Measurements from ENCODE around the gene KRT6A.

The KRT6A gene

DNA sequence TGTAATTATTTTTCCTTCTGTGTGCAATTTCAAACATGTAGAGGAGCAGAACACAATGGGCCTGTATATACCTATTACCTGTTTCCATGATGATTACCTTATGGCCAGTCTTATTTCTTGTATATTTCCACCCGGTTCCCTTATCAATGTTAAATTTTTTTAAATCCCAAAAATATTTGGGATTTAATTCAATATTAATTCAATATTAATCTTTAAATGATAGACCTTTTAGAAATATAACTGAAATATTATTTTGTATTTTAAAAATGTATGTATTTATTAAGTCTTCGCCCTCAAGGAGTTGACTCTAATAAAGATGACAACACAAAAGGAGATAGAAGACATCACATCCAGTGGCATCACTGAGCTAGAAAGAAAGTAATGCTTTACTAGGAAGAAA lies 18.8 kb downstream of the KRT6A start:
- H3K27ac ChIP-seq, result no peak overlapping the region
- TF ChIP-seq ZFX (IDR thresholded peaks at IDR 0.05) (no peak), CTCF (conservative IDR thresholded peaks at IDR 0.05) (no peak)

DNA sequence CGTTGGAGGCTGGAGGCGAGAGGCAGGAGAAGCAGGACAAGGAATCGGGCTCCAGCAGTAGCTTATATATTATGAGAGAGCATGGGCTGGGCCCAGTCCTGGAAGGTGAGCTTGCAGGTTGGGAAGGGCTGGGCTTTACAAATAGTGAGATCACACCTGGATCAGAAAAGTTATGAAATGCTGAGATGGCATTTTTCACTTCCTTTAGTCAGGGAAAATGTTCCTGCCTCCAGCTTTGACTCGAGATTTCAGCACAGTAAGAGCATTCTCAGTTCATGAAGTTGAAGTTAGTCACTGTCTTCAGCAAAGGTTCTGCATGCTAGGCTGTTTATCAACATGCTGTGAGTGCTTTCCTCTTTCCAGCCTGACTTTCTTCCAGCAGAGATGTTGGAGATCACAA lies 19.3 kb downstream of the KRT6A start, which contains the start of gene KRT6C:
TSS of gene KRT6C (minus strand) at position 38 of the 400 bp plus-strand sequence. CDS start 68 bp downstream, outside the sequence.
- TF ChIP-seq ZFX (IDR thresholded peaks at IDR 0.05) (no peak), CTCF (conservative IDR thresholded peaks at IDR 0.05) (no peak)
- H3K27ac ChIP-seq, result no peak within 1 kb of the TSS; the same call in 1 of the 2 replicates

DNA sequence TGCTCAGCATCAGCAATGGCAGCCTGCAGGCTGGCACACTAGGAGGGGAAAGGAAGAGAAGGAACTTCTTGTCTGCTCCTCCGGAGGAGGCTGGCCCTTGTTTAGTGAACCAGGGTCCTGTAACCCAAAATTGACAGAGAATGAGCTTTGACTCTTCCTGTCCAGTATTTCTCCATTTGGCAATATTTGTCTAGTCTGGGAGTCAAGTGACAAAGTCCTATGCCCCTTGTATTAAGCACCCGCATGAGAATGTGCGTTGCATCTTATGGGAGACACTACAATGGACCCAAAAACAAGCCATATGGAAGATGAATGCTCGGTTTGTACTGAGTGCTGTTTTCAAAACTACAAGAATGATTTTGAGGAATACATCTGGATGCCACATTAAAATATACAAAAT lies 23.2 kb downstream of the KRT6A start:
- TF ChIP-seq ZFX (IDR thresholded peaks at IDR 0.05) (no peak), CTCF (conservative IDR thresholded peaks at IDR 0.05) (no peak)
- no peak overlapping the region for H3K27ac ChIP-seq

GRCh38 chr12:52464897-52465296 lies 28.2 kb downstream of the KRT6A start:
- H3K27ac ChIP-seq, result no peak overlapping the region
- TF ChIP-seq CTCF (conservative IDR thresholded peaks at IDR 0.05) (no peak), ZFX (IDR thresholded peaks at IDR 0.05) (no peak)

DNA sequence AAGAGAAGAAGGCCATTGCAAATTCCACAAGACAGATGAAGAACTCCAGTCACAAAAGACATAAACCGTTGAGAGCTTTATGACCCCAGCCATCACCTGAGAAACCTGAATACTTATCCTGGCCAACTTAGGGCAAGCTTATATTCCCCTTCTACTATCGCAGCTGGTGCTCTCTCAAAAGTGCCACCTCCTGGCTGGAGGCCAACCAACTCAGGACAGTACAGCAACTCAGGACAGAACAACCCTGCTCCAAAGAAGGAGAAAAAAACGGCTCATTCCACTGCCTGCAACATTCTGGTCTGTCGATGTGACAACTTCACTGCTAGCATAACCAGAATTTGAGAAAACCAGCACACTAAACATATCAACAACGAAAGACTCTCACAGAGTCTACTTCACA lies 31.4 kb downstream of the KRT6A start:
- no peak for TF ChIP-seq CTCF (conservative IDR thresholded peaks at IDR 0.05)
- no peak for TF ChIP-seq ZFX (IDR thresholded peaks at IDR 0.05)
- no peak overlapping the region for H3K27ac ChIP-seq

DNA sequence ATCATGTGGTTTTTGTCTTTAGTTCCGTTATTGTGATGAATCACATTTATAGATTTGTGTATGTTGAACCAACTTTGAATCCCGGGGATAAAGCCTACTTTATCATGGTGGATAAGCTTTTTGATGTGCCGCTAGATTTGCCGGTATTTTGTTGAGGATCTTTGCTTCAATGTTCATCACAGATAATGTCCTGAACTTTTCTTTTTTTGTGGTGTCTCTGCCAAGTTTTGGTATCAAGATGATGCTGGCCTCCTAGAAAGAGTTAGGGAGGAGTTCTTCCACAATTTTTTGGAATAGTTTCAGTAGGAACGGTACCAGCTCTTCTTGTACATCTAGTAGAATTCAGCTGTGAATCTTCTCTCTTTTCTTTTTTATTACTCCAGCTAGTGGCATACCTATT lies 34.2 kb downstream of the KRT6A start:
- no peak for TF ChIP-seq CTCF (conservative IDR thresholded peaks at IDR 0.05)
- TF ChIP-seq ZFX (IDR thresholded peaks at IDR 0.05), result no peak
- H3K27ac ChIP-seq, result no peak overlapping the region

GRCh38 chr12:52455821-52456220 lies 37.2 kb downstream of the KRT6A start:
- no peak overlapping the region for H3K27ac ChIP-seq
- no peak for TF ChIP-seq ZFX (IDR thresholded peaks at IDR 0.05)
- no peak for TF ChIP-seq CTCF (conservative IDR thresholded peaks at IDR 0.05)
